OCI-LY1 (cell line): Measurements from ENCODE around the gene ADGRG7.

Experiments used
- EZH2 ChIP-seq: fragments of 200-600 bp; sonication (generic), shearing (Covaris generic); IDR thresholded peaks from 2 replicates; pipeline ENCODE4 v1.8.0; 2017; ENCODE audit warnings: borderline replicate concordance, mixed run types, mild to moderate bottlenecking, antibody characterized with exemption, low read length, moderate library complexity, mixed read lengths
- TF ChIP-seq, protein P1 (sequence below): fragments of 200-600 bp; sonication (generic), shearing (Covaris generic); IDR thresholded peaks from 2 replicates; pipeline ENCODE4 v1.5.1; 2017; ENCODE audit warnings: mild to moderate bottlenecking, antibody characterized with exemption, low read length, moderate library complexity, mixed read lengths

DNA sequence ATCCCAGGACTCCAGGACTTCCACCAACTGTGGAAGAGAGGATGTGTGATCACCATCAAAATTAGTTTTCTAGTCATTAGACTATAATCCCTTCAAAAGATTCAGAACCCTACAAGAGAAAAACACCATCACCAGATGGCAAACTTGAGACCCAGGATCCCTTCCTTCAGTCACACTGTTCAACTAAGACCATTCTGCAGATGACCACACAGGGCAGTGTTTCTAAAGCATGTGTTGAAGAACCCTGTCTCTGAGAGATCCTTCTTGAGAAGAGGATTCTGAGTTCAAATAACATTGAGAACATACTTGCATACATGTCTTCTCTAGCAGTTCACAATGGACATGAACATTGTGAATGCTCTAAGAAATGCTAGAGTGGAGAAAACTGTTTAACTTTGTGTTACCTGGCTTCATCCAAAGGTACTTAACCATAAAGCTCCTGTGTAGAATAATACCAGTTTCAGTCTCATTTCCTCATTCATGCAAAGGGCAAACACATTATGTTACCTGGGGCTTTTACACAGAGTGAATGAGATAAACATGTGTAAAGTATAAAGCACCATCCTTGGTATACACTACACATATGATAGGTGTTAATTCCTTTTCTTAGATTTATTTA, 2.4 kb upstream of the ADGRG7 start:
- TF ChIP-seq, protein P1, sequence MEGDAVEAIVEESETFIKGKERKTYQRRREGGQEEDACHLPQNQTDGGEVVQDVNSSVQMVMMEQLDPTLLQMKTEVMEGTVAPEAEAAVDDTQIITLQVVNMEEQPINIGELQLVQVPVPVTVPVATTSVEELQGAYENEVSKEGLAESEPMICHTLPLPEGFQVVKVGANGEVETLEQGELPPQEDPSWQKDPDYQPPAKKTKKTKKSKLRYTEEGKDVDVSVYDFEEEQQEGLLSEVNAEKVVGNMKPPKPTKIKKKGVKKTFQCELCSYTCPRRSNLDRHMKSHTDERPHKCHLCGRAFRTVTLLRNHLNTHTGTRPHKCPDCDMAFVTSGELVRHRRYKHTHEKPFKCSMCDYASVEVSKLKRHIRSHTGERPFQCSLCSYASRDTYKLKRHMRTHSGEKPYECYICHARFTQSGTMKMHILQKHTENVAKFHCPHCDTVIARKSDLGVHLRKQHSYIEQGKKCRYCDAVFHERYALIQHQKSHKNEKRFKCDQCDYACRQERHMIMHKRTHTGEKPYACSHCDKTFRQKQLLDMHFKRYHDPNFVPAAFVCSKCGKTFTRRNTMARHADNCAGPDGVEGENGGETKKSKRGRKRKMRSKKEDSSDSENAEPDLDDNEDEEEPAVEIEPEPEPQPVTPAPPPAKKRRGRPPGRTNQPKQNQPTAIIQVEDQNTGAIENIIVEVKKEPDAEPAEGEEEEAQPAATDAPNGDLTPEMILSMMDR, result no peak
- no peak for TF ChIP-seq EZH2
